Kidney (tissue), 14 donors: ENCODE measurements around the gene SH2D1B. TPM values are rescaled to one million over a fixed set of nuclear protein-coding genes. Genes with fewer than 3 reads are reported as not detected.

Experiments used
- DNase-seq, 5 donors: peaks; one replicate each; pipeline ENCODE4 v3.0.0-alpha.2; 2013 to 2020
- FAIRE-seq: peaks from 2 replicates; lab custom pipeline; 2012; peaks lifted over from hg19 to GRCh38; lab: Jason Lieb, UNC
- H3K27ac ChIP-seq, 2 donors: one replicate each; pipeline ENCODE4 v1.7.0; 2013; ENCODE audit warnings: low read depth in 2 of 2, low read length in 2 of 2, inconsistent platforms in 1 of 2
- H3K27me3 ChIP-seq: one replicate; pipeline ENCODE4 v1.7.1; 2013; ENCODE audit warnings: low read length, inconsistent platforms; ENCODE audit not compliant: control insufficient read depth, insufficient read depth
- H3K36me3 ChIP-seq, 3 donors: one replicate each; pipeline versions ENCODE4 v1.7.0 to v1.7.1; 2013; ENCODE audit warnings: low read length in 3 of 3, control low read depth in 1 of 3, inconsistent platforms in 1 of 3; ENCODE audit not compliant: insufficient read depth in 3 of 3, control insufficient read depth in 2 of 3
- H3K4me1 ChIP-seq, 3 donors: one replicate each; pipeline versions ENCODE4 v1.7.0 to v1.7.1; 2013; ENCODE audit warnings: low read length in 3 of 3, inconsistent platforms in 1 of 3, low read depth in 1 of 3; ENCODE audit not compliant: control insufficient read depth in 2 of 3, insufficient read depth in 2 of 3
- H3K4me3 ChIP-seq, 3 donors: one replicate each; pipeline versions ENCODE4 v1.7.0 to v1.8.1; 2013; ENCODE audit warnings: low read length in 3 of 3, control low read depth in 1 of 3, inconsistent platforms in 1 of 3
- H3K9ac ChIP-seq, 3 donors: one replicate each; pipeline versions ENCODE4 v1.7.0 to v1.7.1; 2013; ENCODE audit warnings: low read length in 3 of 3, control low read depth in 1 of 3, inconsistent platforms in 1 of 3
- H3K9me3 ChIP-seq, 3 donors: one replicate each; pipeline versions ENCODE4 v1.7.0 to v1.7.1; 2013; ENCODE audit warnings: low read length in 3 of 3, control low read depth in 1 of 3, inconsistent platforms in 1 of 3; ENCODE audit not compliant: control insufficient read depth in 2 of 3, insufficient read depth in 1 of 3
- CTCF ChIP-seq: IDR thresholded peaks from 3 replicates; pipeline ENCODE4 v1.5.1; 2012; ENCODE audit warnings: mild to moderate bottlenecking, moderate library complexity, borderline replicate concordance; ENCODE audit not compliant: insufficient read depth; ENCODE audit errors: extremely low read depth
- intact Hi-C: fragments of 100-400 bp; cut with DNase I; formaldehyde crosslinking; loops from one replicate; pipeline ENCODE4 v1.11.1; 2022
- polyA plus RNA-seq: library from polyadenylated mRNA; stranded (reverse); fragments of 350-450 nt; fragmentation: Illumina TruSeq; extraction: RNeasy Lipid Tissue Mini Kit (QIAGEN cat#74804); gene quantifications from one replicate; pipeline ENCODE4 v1.2.3, GENCODE V29; 2014; ENCODE audit warnings: low read depth, low replicate concordance; ENCODE audit not compliant: insufficient read depth
- total RNA-seq: library from RNA; stranded (reverse); fragmentation: NEBNext Ultra II Directional; extraction: Animal tissue kit (Norgen Biotek cat#: 25700); gene quantifications from one replicate; pipeline ENCODE4 v1.2.1, GENCODE V29; 2021
- donor health status: control.
- donor health status: control.
- donor health status: control.
- donor health status: control.
- donor health status: control.
- donor health status: DM: yes; HTN: yes; CAD: no.
- donor health status: Normal renal cell carcinoma (clear cell type).

The SH2D1B gene
- total and polyA plus RNA-seq, 2 donors from 2014 or later: 0.76 TPM; not detected in 1

GRCh38 chr1:162370161-162370560, 41.8 kb downstream of the SH2D1B start:
- intact Hi-C loops: loop anchor here (10.0 kb wide), 1 partner anchor 315 kb away; no protein-coding TSS in a partner anchor
- H3K9ac ChIP-seq: no peak overlapping the region
- H3K9me3 ChIP-seq: no peaks in the 10 kb centered on the region
- H3K4me1 ChIP-seq: peaks cover 0 to 2% (median 0%) of the 10 kb centered on the region in 3 donors
- DNase-seq: no peak
- no peaks in the 10 kb centered on the region for H3K36me3 ChIP-seq
- no peak overlapping the region for H3K27ac ChIP-seq
- no peak overlapping the region for H3K4me3 ChIP-seq
- no peak for FAIRE-seq
- no peaks in the 10 kb centered on the region for H3K27me3 ChIP-seq
- no peak for TF ChIP-seq CTCF

GRCh38 chr1:162369571-162369970, 42.4 kb downstream of the SH2D1B start:
- H3K9me3 ChIP-seq: no peaks in the 10 kb centered on the region
- no peak overlapping the region for H3K9ac ChIP-seq
- no peak for TF ChIP-seq CTCF
- peaks cover 0 to 2% (median 0%) of the 10 kb centered on the region in 3 donors for H3K4me1 ChIP-seq
- intact Hi-C loops: no loop called here
- FAIRE-seq (no peak), DNase-seq (no peak)
- H3K36me3 ChIP-seq: no peaks in the 10 kb centered on the region
- no peak overlapping the region for H3K4me3 ChIP-seq
- H3K27ac ChIP-seq: no peak overlapping the region
- no peaks in the 10 kb centered on the region for H3K27me3 ChIP-seq

GRCh38 chr1:162368451-162368850, 43.5 kb downstream of the SH2D1B start:
- H3K27me3 ChIP-seq: no peaks in the 10 kb centered on the region
- no peak for TF ChIP-seq CTCF
- no peak overlapping the region for H3K27ac ChIP-seq
- H3K4me1 ChIP-seq: peaks cover 0 to 2% (median 0%) of the 10 kb centered on the region in 3 donors
- FAIRE-seq (no peak), DNase-seq (no peak)
- no peak overlapping the region for H3K4me3 ChIP-seq
- H3K9me3 ChIP-seq: no peaks in the 10 kb centered on the region
- intact Hi-C loops: no loop called here
- no peaks in the 10 kb centered on the region for H3K36me3 ChIP-seq
- H3K9ac ChIP-seq: no peak overlapping the region

GRCh38 chr1:162367772-162368171, 44.2 kb downstream of the SH2D1B start:
- Histone ChIP-seq H3K27me3 (no peaks in the 10 kb centered on the region), H3K27ac (no peak overlapping the region), H3K4me3 (no peak overlapping the region), H3K4me1 (peaks cover 0 to 2% (median 0%) of the 10 kb centered on the region in 3 donors), H3K9me3 (no peaks in the 10 kb centered on the region), H3K9ac (no peak overlapping the region), H3K36me3 (no peaks in the 10 kb centered on the region)
- DNase-seq: peak in 2 of 5 donors; percentile 54 to 56
- FAIRE-seq: no peak
- no peak for TF ChIP-seq CTCF
- intact Hi-C loops: no loop called here
